GM18909 (cell line): ENCODE data around the gene ROBO2.
"Not testable (repeated sequence)": the region's sequence is repeated elsewhere in the genome, so short reads cannot be mapped to it uniquely, and the experiment has no call there.

Experiments used
- ATAC-seq: cut with Tn5 transposase; IDR thresholded peaks from one replicate; pipeline ENCODE4 v1.9.1; 2021; ENCODE audit warnings: mild to moderate bottlenecking; ENCODE audit not compliant: unreplicated experiment, poor library complexity

The ROBO2 gene

DNA sequence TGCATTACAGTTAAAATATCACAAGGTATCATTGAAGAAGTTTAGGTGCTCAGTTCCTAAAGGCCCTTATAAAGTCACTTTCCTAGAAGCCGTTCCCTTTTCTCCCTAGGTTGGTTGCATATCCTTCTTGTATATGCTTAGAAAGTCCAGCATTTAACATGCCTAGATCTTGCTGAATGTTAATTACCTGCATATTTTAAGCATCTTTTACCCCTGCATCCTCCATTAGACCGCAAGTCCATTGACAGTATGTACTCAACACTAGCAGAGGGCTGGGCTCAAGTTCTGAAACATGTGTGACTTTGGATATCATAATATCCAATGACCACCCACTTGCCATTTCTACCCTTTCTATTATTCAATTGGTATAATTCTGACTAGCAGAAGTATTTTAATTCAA lies 336.6 kb downstream of the ROBO2 start:
- no peak for ATAC-seq

DNA sequence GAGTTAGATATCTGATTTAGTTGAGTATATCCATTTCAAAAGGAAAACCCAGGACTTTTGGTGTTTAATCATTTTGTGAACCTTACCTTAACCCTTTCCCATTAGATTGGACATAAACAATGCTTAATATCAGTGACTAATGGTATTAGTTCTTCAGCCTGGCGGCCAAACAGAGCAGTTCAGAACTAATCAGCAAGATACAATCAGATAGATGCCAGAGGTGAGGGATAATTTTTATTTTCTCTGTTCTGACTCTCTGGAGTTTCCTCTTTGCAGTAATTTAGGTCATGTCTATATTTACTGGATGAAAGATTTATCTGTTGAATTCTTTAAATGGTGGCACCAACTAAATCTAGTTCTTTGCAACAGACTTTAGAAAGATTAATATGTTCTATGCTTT lies 337.8 kb downstream of the ROBO2 start:
- no peak for ATAC-seq

DNA sequence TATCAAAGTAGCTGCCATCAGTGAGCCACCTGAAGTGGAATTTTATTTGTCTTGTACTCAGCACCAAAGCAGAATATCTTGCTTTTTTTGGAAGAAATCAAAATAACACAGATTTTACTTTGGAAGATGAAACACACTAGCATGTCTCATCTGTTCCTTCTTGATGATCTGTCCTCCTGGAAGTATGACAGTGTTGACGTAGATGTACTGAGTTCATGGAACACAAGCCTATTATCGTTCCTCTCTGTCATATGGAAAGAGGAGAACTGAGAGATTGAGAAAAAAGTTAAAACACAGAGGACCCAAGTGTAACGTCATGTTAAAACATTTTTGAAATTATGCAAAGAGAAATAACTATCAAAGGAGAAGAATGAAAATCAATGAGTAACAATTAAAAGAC lies 340.2 kb downstream of the ROBO2 start:
- ATAC-seq: no peak

- ATAC-seq: no peak
Measured at GRCh38 chr3:77381431-77381830, 341.5 kb downstream of the ROBO2 start.

GRCh38 chr3:77392181-77392580 lies 352.3 kb downstream of the ROBO2 start:
- ATAC-seq: no peak

DNA sequence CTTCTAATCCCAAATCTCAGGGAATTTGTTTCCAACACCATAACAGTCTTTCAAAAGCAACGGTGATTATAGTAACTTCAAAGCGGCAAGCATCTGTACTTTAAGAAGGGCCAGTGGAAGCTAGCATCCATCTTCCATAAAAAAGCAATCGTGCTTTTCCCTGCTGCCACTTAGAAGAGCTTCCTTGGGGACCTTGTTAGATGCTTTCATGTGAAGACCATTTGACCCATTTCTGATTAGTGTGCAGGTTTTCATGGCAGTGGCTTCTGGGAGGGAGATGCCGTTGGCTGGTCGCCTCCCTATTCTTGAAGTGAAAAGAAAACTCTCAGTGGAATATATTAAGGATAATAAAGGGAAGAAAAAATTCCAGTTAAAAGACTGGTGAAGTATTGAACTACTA lies 354.1 kb downstream of the ROBO2 start:
- ATAC-seq: no peak

GRCh38 chr3:77404871-77405270 lies 365.0 kb downstream of the ROBO2 start:
- ATAC-seq: no peak

- no peak for ATAC-seq
Measured at GRCh38 chr3:77407441-77407840, 367.5 kb downstream of the ROBO2 start.

DNA sequence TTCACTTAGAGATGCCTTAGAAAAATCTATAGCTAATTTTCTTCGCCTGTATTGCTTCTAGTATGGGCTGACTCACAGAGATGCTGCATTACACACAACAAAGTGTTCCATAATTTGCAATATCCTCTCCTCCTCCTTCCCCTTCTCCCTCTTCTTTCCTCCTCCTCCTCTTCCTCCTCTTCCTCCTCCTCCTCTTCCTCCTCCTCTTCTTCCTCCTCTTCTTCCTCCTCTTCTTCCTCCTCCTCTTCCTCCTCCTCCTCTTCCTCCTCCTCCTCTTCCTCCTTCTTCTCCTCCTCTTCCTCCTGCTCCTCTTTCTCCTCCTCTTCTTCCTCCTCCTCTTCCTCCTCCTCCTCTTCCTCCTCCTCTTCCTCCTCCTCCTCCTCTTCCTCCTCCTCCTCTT lies 370.4 kb downstream of the ROBO2 start:
- ATAC-seq: not testable (repeated sequence)

DNA sequence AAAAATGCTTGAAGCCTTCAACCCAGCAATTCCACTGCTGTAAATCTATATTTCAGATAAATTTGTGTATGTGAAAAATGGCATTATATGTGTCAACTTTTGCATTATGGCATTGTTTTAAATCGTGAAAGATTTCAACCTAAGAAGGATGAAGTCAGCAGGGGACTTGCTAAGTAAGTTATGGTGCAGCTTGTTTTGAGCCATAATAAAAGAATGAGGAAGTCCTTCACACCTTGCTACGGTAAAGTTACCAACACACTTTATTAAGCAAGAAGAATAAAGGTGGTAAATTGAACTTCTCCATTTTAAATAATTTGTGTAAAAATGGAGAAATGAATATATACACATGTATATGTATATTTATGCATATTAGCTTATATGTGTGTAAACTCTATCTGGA lies 371.4 kb downstream of the ROBO2 start:
- no peak for ATAC-seq

DNA sequence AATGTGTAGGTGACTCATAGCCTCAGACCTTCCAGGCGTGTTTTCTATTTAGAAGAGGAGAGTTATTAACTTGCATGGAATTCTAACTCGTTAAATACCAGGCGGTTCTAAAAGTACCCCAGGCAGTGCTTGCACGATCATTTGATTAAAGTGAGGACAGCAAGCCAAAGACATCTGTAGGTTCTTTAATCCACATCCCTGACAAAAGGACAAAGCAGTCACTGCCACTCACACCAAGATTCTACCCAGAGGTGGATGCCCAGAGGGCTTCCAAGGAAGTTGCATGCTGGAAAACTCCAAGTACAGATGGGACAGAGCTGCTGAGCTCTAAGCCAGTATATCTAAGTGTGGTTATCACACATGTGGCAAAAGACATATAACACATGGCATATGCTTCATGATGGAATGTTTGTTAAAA lies 372.1 kb downstream of the ROBO2 start:
- no peak for ATAC-seq

DNA sequence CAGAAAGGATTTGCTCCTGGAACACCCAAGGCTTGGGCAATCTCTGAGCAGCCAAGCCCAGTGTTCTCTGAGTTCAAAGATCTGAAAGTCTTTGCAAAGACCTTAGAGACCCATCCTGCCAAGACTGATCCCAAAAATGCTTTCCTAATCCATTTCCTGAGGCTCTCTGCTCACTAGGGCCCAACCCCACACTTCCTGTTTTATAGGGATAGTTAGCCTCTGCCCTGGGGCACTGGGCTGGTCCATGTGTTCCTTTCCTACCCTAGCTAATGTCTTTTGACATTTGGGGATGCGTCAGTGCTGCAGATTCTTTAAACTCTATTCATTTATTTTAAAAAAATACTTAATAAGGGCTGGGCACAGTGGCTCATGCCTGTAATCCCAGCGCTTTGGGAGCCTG lies 372.7 kb downstream of the ROBO2 start:
- ATAC-seq: no peak

- ATAC-seq: no peak
Measured at GRCh38 chr3:77414881-77415280, 375.0 kb downstream of the ROBO2 start.

GRCh38 chr3:77420336-77420735 lies 380.4 kb downstream of the ROBO2 start:
- no peak for ATAC-seq

- no peak for ATAC-seq
Measured at GRCh38 chr3:77421916-77422315, 382.0 kb downstream of the ROBO2 start.

DNA sequence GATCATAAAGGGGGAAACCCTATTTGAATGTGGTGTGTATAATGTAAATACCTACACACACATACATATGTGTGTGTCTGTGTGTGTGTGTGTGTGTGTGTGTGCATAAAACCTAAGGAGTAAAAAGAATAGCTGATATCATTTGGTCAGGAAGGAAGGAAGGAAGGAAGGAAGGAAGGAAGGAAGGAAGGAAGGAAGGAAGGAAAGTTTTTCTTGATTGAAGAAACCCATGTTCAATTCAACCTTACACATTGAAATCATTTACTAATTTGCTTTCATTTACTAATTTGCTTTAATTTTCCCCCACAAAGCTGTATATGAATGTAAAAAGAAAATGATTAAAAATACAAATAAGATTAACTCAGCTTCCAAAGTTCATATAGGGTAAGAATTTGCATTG lies 386.6 kb downstream of the ROBO2 start:
- ATAC-seq: no peak

- ATAC-seq: no peak
Measured at GRCh38 chr3:77427528-77427927, 387.6 kb downstream of the ROBO2 start.

GRCh38 chr3:77436908-77437307 lies 397.0 kb downstream of the ROBO2 start:
- ATAC-seq: no peak

DNA sequence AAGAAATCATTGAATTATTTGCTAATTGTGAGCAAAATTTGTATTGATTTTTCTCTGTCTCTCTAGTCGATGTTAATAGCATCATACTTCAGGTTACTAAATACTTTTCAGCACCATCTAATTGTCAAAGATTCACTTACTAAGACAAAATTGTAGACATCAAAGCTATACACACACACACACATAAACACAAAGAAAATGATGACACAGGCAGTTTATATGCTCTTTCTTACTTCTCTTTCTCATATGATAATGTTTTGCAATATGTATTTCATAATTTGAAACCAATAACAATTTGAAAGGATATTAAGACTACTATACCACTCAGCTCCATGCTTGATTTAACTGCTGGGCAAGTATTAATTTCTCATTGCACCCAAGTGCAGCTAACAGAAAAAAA lies 406.2 kb downstream of the ROBO2 start:
- no peak for ATAC-seq

DNA sequence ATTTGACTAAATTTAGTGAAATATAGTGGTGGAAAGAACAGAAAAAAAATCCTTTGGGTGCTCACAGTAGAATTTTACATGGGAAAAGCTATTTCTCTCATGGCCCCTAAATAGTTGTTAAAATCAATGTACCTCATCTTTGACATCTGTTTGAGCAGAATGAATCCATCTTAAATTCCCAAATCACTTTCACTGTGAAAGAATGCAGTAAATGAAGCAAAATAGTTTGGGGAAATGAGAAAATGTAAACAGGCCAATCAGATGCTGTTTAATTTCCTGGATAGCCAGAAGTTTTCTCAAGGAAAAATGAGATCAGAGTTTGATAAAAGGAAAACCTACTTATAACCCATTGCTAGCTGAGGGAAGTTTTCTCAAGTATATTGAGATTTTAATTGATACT lies 406.9 kb downstream of the ROBO2 start:
- no peak for ATAC-seq

DNA sequence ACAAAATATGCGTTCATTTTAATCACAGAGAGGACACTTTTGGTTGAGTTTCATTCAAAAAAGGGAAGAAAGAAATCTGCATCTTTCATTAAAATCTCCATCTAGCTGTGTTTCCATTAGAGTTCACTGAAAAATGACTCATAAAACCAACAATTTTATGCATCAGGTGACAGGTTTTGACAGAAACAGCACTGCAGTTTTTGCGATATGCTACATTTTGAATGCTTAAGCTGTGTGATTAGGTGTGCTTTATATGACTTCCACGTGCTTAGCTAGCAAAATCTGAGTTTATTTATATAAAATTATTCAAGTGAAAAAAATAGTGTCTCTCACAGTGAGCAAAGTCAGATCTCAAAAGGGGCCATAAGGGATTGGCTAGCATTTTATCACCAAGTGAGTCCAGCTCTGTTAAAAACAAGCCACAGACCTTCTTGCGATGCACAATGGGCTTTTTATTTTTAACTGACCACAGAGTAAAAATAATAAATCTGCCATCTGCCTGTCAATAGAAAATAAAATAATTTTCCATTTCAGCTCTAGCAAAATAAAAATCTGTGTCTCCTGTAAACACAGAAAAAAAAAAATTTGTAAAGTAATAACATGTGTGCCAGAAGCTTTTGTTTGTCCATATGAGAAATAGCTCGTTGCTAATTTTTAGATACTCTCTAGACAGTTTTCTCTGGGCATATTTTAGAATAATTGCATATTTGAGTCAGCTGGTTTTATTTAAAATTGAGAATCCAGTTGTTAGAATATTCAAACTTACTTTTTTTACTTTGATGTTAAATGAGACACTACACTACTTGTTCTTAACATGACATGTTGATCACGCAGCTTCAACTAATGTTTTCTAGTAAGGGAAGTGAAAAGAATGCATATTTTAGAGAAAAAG lies 409.8 kb downstream of the ROBO2 start:
- no peak for ATAC-seq

- ATAC-seq: no peak
Measured at GRCh38 chr3:77456431-77456830, 416.5 kb downstream of the ROBO2 start.
